Body of pancreas (tissue), 4 donors: ENCODE data around the gene GATAD2A.

Experiments used
- POLR2A ChIP-seq, 3 donors: fragments of 450-650 bp; IDR thresholded peaks; one replicate each; pipeline ENCODE4 v1.6.1; 2016; ENCODE audit warnings: antibody characterized with exemption in 3 of 3, mild to moderate bottlenecking in 2 of 3
- TF ChIP-seq, protein P1 (sequence below), 7 experiments: fragments of 450-650 bp in 4 of 7; fragments of 200-600 bp in 3 of 7; sonication (generic) in 3 of 7; IDR thresholded peaks; one replicate each; pipeline ENCODE4 v1.5.1; 2016 to 2019; ENCODE audit warnings: antibody characterized with exemption in 7 of 7

DNA sequence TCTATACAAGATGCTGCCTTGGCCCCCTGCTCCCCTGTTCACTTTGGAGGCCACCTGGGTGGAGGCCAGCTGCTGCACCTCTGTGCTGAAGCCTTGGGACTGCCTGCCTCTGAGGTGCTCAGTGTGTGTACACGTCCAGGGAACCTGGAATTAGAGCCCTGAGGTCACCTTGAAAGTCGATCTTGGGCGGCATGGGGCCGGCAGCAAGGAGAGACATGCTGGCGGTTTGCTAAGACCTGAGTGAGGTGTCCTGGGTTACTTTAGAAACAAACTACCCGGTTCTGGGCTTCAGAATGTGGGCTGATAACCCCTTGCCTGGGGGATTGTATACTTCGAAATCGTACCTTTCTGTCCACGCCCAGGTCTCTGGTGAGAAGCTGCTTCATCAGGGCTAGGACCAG, 84.3 kb downstream of the GATAD2A start:
- TF ChIP-seq, protein P1, sequence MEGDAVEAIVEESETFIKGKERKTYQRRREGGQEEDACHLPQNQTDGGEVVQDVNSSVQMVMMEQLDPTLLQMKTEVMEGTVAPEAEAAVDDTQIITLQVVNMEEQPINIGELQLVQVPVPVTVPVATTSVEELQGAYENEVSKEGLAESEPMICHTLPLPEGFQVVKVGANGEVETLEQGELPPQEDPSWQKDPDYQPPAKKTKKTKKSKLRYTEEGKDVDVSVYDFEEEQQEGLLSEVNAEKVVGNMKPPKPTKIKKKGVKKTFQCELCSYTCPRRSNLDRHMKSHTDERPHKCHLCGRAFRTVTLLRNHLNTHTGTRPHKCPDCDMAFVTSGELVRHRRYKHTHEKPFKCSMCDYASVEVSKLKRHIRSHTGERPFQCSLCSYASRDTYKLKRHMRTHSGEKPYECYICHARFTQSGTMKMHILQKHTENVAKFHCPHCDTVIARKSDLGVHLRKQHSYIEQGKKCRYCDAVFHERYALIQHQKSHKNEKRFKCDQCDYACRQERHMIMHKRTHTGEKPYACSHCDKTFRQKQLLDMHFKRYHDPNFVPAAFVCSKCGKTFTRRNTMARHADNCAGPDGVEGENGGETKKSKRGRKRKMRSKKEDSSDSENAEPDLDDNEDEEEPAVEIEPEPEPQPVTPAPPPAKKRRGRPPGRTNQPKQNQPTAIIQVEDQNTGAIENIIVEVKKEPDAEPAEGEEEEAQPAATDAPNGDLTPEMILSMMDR (IDR thresholded peaks at IDR 0.05), result no peak
- TF ChIP-seq POLR2A (IDR thresholded peaks at IDR 0.05), result no peak
